Breast epithelium (tissue), 3 donors: ENCODE measurements around the gene ZC3H13.

Source experiments
- CTCF ChIP-seq, 3 donors: fragments of 450-650 bp; IDR thresholded peaks; one replicate each; pipeline ENCODE4 v1.5.1; 2016 to 2017; ENCODE audit warnings: antibody characterized with exemption in 3 of 3, mild to moderate bottlenecking in 3 of 3, moderate library complexity in 3 of 3
- POLR2A ChIP-seq: fragments of 450-650 bp; IDR thresholded peaks from one replicate; pipeline ENCODE4 v1.6.1; 2016; ENCODE audit warnings: antibody characterized with exemption, mild to moderate bottlenecking, moderate library complexity

- no peak for TF ChIP-seq CTCF (IDR thresholded peaks at IDR 0.05)
- no peak for TF ChIP-seq POLR2A
Observed at GRCh38 chr13:46062185-46062584, 9.6 kb upstream of the ZC3H13 start.
